HG03342 (cell line): Measurements from ENCODE around the gene CPLANE1.
"Not testable (repeated sequence)": the region's sequence is repeated elsewhere in the genome, so short reads cannot be mapped to it uniquely, and the experiment has no call there.

Experiments used
- ATAC-seq: cut with Tn5 transposase; IDR thresholded peaks from one replicate; pipeline ENCODE4 v1.9.1; 2021; ENCODE audit warnings: mild to moderate bottlenecking, moderate library complexity; ENCODE audit not compliant: unreplicated experiment

Gene CPLANE1

GRCh38 chr5:37132646-37133045 is 116.5 kb downstream of the CPLANE1 start:
- no peak for ATAC-seq

- ATAC-seq: no peak
These were observed 127.7 kb downstream of the CPLANE1 start for GRCh38 chr5:37121465-37121864.

DNA sequence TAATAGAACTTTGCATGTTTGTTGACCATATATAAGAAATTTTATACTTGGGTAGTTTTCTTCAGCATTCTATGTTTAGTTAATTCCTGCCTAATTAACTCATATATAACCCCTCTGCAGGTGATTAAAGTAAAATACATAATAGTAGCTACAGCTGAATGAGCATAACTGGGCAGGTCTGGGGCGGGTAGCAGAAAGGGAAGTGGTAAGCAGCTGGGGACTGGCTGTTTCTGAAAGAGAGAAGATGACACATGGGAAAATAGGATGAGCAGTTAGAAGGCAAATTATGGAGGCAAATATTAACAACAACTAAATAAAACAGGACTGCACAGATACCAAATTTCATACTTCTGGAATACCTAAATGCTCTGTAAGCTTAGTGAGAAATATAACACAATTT is 128.1 kb downstream of the CPLANE1 start:
- no peak for ATAC-seq

- ATAC-seq: no peak
These were observed 128.9 kb downstream of the CPLANE1 start for GRCh38 chr5:37120270-37120669.

DNA sequence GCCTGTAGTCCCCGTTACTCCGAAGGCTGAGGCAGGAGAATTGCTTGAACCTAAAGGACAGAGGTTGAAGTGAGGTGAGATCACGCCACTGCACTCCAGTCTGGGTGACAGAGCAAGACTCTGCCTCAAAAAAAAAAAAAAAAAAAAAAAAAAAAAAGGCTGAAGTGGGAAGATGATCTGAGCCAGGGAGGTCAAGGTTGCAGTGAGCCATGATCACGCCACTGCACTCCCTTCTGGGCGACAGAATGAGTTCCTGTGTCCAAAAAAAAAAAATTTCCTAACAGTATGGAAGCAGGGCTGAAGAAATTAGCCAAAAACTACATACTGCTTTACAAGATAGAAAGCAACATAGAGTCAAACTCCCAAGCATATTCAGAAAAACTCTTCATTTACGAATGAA is 132.8 kb downstream of the CPLANE1 start:
- ATAC-seq: no peak

DNA sequence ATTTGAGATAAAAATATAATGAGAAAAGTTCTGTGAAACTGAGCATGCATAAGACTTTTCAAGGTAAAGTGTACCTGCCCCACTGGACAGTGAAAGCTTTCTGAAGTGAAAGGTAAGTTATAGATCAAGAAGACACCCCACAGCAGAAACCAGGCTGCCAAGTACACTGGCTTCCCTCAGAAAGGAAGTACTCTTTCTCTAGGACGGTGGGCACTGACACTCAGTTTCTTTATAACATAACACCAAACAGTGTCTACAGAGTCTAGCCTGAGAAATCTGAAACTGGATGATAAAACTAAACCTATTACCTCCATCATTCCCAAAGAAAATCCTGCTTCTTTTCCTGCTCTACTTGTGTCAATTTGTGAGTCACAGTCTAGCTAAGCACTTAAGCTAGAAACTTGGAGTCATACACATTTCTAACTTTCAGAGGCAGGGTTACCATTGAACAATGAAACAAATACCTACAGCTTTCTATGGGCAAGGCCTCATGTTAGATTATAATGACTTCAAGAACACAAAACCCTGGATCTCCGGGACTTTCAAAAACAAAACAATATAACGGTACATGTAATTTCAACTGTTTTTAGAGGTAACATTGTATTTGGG is 136.7 kb downstream of the CPLANE1 start:
- ATAC-seq: no peak

DNA sequence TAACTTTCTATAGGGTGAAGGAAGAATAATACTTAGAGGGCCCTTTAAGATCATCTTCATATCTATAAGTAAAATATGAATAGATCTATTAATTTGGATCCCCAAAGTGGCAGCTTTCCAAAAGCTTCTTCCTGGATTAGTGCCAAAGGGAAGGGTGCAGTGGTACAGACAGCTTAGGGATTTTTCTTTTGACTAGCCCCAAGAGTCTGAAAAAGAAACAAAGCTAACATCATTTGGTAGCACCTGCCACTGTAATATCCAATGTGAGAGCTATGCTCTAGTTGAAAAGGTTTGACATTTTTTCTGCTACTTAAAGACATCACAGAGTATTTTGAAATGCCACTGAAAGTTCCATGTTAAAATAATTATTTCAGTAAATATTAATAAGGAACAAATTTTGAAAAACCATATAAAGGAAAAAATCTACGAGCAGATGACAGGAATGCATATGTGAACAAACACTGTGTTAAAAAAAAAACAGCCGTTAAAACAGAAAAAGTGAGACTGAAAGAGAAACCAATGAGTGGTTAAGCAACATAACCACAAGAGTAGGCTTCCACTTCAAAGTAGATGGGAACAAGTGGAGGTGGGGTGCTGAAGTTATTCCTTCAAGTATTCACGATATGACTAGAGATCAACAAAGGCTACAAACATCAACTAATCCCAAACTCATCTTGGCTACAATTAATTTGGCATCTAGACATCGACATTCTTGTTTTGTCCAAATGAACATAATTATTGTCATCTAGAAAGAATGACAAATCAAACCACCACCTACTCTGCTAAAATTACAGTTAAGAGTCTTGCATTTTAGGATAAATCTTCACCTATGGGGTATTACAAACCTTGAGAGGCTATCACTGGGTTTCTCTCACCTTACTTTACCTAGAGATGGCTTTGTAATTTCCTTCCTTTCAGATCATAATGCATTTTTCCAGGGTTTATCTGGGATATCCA is 137.5 kb downstream of the CPLANE1 start:
- ATAC-seq: peak; percentile 84

DNA sequence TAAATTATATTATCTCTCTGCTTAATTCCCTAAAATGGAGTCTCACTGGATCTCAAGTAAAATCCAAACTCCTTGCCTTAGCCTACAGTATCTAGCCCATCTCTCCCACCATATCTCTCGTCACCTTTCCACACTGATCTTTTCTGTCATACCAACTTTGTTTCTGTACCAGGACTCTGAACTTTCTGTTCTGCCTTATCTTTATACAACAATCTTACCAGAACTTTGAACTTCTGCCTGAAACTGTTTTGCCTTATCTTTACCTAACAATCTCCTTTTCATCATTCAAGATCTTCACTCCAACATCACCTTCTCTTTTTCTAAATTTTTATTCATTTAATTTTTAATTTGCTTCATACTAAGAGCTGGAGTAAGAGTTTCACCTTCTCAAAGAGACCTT is 139.0 kb downstream of the CPLANE1 start:
- no peak for ATAC-seq

- ATAC-seq: no peak
These were observed 139.8 kb downstream of the CPLANE1 start for GRCh38 chr5:37109338-37109737.

GRCh38 chr5:37103302-37103701 is 145.9 kb downstream of the CPLANE1 start:
- no peak for ATAC-seq

DNA sequence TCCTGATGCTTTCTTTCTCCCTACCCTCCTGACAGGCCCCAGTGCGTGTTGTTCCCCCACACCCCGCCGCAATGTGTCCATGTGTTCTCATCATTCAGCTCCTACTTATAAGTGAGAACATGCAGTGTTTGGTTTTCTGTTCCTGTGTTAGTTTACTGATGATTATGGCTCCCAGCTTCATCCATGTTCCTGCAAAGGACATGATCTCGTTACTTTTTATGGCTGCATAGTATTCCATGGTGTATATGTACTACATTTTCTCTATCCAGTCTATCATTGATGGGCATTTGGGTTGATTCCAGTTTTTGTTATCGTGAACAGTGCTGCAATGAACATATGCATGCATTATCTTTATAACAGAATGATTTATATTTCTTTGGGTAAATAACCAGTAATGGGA is 149.9 kb downstream of the CPLANE1 start:
- not testable (repeated sequence) for ATAC-seq

GRCh38 chr5:37093795-37094194 is 155.4 kb downstream of the CPLANE1 start:
- not testable (repeated sequence) for ATAC-seq

- no peak for ATAC-seq
These were observed 158.4 kb downstream of the CPLANE1 start for GRCh38 chr5:37090781-37091180.

DNA sequence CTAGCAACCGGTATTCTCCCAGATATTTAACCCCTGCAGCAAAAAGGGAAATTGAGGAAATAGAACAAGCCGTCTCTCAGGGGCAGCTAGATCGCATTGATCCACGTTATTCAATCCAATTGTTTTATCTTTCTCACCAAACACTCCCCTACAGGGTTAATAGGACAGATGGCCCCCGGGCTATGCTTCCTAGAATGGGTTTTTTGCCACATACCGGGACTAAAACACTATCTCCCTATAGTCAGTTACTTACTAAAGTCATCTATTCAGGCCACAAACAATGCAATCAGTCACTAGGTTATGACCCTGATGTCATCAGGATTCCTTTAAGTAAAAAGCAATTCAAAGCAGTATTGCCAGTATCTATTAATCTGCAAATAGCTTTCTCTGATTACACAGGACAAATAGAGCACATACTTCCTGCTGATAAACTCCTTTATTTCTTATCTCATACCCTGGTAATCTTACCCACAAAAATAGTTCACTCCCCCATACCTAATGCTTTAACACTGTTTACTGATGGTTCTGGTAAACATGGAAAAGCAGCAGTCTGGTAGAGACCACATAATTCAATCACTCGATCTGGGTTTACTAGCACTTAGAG is 159.0 kb downstream of the CPLANE1 start:
- ATAC-seq: no peak

GRCh38 chr5:37088009-37088408 is 161.2 kb downstream of the CPLANE1 start:
- ATAC-seq: no peak

DNA sequence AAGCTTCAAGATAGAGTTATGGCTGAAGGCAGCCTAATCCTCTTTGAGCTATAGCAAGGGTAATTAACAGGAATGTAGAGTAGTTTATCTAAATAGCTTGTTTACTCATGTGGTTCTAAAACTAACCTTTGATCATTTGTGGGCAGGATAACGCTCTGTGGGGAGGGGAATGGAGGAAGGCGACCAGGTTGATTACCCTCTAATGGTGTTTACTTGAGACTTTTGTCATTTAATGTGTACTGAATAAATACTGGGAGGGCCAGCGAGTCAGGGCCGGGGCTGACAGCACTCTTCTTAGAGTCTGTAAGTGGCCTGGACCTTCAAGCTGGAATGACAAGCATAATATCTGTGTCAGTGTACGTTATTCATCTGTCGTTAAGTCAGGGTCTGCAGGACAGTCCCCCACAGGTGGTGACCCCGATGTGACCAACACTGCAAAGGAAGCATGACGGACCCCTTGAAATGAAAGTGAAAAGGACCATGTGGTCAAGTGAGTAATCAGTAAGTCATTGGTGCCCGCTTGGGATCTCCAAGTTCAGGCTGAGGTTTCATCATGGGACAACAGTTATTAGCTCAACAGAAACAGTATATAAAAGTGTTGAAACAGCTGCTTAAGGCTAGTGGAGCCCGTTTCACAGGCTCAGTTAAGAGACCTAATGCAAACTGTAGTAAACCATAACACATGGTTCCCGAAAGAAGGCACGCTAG is 162.6 kb downstream of the CPLANE1 start:
- ATAC-seq: no peak

GRCh38 chr5:37086026-37086425 is 163.2 kb downstream of the CPLANE1 start:
- ATAC-seq: not testable (repeated sequence)

- ATAC-seq: not testable (repeated sequence)
These were observed 166.2 kb downstream of the CPLANE1 start for GRCh38 chr5:37082977-37083376.

- ATAC-seq: no peak
These were observed 168.5 kb downstream of the CPLANE1 start for GRCh38 chr5:37080697-37081096.

DNA sequence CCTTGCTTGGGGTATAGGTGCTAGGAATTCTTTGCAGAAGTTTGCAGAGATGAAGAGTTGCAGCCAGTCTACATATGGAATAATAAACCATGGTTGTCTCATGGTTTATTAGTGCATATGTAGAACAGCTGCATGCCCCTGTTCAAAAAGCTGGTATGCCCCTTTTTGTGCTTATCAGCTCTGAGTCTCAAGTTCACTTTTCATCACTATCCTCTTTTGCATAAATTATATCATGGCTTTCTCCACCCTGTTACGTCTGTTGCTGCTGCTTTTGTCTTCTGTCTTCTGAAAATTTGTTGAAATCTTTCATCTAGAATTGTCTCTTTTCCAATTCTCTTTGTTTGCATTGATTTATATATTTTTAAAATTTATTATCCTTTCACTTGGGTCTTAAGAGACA is 172.0 kb downstream of the CPLANE1 start:
- no peak for ATAC-seq

DNA sequence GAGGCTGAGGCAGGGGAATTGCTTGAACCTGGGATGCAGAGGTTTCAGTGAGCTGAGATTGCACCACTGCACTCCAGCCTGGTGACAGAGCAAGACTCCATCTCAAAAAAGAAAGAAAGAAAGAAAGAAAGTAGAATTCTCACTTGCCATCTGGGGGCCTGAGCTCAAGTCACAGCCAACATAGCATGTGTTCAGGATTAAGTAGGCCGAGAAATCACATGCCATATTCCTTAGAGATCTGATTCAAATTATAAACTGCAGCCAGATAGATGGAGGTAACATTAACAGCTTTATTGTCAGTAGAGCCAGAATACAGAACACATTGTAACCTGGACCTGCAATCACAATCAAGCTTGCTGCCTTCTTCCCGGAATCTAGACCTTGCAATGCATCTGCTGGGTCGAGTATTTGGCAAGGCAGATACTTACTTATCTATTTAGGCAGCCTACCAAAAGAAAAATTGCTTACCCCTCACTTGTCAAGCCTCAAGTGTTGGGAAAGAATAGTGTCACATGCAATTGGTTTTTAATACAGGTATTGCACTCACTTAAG is 173.7 kb downstream of the CPLANE1 start:
- no peak for ATAC-seq
